Activated CD8-positive, alpha-beta memory T cell treated with anti-CD3 and anti-CD28 coated beads, Interleukin-2, amount 50 U/mL, for 1 hour (primary cell): ENCODE results near the gene PDE1C.
"Not testable (repeated sequence)": the region's sequence is repeated elsewhere in the genome, so short reads cannot be mapped to it uniquely, and the experiment has no call there.

Source experiments
- DNase-seq: peaks from one replicate; pipeline ENCODE4 v3.0.0-alpha.2; 2020; ENCODE audit errors: extremely low read depth

The PDE1C gene

GRCh38 chr7:32070406-32071360, at the start of gene PDE1C:
Gene PDE1C (minus strand): TSS chr7:32070407.
- no peak for DNase-seq

DNA sequence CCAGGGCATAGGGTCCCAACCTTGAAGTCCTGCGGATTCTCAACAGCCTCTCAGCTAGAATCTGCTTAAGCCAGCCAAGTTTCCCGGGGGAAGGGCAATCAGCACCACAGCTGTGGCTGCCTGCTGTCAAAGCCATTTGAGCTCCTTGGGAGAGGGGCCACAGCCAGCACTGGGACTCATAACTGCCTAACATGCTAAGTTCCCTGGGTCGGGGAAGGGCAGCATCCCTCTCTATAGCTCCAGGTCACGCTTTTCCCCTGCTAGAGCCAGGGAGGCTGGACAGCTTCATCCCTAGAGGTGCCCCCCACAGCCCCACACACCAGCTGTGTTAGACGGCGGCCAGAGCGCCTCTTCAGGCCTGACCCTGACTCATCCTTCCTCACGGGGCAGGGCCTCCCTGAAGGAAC, 49.6 kb upstream of the PDE1C start:
- DNase-seq = no peak

- no peak for DNase-seq
These were observed 47.6 kb upstream of the PDE1C start for GRCh38 chr7:32117837-32118236.

DNA sequence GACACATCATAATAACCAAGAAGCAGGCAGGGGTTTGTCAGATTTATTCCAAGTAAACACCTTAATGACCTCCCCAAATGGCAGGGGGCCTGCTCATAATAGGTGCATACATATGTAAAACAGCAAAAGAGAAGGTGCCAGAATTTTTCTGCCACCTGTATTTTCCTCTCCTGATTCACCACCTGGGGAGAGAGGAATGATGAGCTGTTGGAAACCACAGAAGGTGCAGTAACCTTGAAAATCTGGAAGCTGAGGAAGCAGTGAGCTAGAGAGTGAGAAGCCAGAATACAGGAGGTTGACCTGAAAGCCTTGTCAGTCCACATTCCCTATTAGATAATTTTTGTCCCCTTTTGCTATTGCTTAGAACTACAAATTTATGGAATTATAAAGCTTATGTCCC, 46.2 kb upstream of the PDE1C start:
- no peak for DNase-seq

DNA sequence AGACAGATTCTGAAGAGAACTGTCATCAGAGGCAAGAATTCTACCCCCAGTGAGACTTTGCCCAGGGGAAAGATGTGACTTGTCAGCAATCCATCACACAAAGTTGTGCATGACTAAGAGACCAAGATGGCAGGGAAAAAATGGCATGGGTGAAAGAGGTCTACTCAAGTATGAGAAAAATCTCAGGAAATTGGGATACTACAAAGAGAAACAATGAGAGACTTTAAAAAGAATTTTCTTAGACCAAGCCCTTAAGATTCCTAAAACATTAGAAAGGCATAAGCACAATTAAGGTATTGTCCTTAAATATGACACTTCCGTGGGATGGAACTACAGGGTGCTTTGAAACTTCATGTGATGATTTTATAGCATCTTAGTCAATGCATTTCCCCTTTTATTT, 45.6 kb upstream of the PDE1C start:
- DNase-seq = no peak

DNA sequence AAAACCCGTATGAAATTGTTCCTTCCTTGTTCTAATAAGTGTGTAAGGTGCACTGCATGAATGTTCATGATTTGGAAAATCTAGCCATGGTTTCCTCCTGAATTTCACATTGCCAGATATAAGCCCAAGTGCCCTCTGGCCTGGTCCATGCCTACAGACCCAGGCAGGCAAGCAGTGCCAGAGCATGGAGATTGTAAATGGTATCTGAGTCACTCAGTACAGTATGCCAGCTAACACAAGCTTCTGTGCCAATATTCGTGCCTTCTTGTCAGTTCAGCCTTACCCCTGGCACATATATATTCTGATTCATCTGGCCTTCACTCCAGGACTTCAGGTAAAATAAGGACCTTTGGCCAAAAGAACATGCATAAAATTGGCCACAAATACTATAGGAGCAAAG, 38.4 kb upstream of the PDE1C start:
- no peak for DNase-seq

DNA sequence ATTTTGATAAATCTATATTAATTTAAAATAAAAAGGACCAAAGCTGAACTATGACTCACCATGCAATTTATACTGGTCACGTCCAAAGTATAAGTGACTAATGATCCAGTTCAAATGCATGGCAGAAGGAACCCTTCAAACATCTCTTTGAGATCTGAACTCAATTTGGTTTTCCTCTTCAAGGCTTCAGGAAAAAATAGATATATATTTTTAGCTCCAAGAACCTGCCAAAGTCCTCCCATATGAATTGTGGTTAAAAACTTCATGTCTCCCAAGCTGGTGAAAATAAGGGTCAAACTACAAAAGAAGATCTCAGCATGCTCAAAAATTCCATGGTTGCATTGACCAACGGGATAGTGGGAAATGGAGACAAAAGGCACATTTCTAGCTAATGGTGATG, 34.6 kb upstream of the PDE1C start:
- DNase-seq = no peak

GRCh38 chr7:32103361-32103760, 33.2 kb upstream of the PDE1C start:
- no peak for DNase-seq

- no peak for DNase-seq
These were observed 32.2 kb upstream of the PDE1C start for GRCh38 chr7:32102432-32102873.

DNA sequence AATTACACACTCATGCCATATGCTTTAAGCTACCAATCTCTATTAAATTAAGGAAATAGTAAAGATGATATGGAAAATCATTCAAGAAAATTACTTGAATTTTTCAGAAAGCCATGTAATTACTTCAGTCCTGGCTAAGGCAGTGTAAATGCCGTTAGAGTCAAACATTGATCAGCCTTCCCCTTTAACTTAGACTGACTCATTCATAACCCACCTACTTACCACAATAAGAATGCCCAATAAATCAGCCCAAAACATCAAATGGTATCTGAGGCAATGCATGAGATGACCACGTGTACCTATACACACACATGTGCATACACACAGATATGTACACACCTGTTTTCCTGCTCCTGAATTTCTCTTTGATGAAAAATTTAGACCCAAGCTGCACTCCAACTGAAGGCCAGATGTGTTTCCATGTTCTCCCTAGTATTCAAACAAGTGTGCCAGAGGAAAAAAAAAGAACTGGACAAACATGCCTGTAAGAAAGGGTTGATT, 30.2 kb upstream of the PDE1C start:
- DNase-seq = no peak

DNA sequence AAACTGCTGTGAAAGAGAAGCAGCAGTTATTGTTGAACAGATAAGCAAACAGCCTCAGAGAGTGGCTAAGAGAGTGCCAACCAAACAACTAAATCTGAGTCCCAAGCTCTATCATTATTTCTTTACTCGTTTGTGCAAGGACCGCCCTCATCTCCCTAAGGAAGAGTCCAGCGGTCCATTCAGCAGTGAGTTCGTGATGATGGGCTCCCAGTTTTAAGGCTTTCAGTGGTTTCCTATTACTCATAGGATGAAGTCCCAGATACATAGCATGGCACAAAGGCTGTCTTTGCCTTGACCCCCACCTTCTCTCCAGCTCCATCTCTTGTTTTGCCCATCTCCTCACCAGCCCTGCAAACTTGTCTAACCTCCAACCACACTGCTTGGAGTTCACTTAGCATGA, 24.3 kb upstream of the PDE1C start:
- no peak for DNase-seq

- DNase-seq = no peak
These were observed 23.5 kb upstream of the PDE1C start for GRCh38 chr7:32093415-32094408.

DNA sequence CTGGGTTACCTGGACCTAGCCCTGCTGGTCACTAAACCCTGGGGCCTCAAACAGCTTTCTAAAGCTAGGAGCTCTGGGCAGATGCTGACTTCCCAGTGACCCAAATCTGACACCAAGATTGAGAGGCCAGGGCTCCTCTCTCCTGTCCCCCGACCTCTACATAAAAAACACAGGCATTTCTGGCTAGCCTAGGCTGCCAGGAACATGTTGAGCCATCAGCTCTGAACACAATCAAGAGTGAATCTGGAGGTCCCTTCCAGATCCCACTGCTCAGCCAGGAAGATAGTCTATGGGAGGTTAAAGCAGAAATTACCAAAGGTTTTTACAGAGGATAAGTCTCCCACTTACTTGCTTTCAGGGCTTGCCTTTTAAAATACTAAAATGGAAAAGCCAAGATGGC, 22.1 kb upstream of the PDE1C start:
- DNase-seq = no peak

- no peak for DNase-seq
These were observed 21.5 kb upstream of the PDE1C start for GRCh38 chr7:32091608-32092210.

DNA sequence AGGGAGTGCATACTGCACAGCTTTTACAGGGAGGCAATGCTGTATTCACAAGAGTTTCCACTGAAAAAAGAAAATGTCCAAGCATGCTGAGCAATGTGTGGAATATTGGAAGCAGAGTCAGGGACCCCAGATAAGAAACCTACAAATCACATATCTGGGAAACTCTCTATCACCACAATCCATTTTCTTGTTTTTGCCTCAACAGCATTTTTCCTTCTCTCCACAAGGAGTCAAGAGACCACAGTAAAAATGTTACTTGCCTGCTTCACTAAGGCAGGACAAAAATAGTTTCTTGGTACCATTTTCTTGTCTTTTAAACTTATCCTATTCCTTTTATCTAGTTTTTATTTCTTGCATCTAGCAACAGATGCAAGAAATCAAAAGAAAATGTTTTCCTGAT, 19.5 kb upstream of the PDE1C start:
- no peak for DNase-seq

GRCh38 chr7:32089256-32089655, 19.0 kb upstream of the PDE1C start:
- DNase-seq = no peak

DNA sequence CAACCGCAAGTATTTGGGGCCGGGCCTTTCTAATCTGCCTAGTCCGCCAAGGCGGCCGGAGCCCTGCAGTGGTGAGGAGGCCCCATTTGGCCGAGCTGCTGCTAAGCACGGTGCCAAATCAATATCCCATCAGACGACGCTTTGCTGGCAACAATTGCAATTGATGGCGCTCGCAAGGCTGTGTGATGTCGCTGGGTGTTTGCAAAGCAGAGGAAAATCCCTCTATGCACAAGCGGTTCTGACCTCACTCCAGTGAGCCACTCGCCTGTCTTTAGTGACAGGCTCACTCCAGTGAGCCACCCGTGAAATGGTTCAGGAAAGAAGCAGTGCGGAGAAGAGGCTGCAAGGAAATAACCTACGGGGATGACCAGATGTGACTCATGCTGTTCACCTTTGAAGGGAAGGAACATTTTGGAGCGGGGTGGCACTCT, 18.3 kb upstream of the PDE1C start:
- no peak for DNase-seq

- no peak for DNase-seq
These were observed 9.3 kb upstream of the PDE1C start for GRCh38 chr7:32079510-32079909.

- DNase-seq = no peak
These were observed 8.6 kb upstream of the PDE1C start for GRCh38 chr7:32078824-32079223.

- DNase-seq = no peak
These were observed 7.6 kb upstream of the PDE1C start for GRCh38 chr7:32077806-32078205.

DNA sequence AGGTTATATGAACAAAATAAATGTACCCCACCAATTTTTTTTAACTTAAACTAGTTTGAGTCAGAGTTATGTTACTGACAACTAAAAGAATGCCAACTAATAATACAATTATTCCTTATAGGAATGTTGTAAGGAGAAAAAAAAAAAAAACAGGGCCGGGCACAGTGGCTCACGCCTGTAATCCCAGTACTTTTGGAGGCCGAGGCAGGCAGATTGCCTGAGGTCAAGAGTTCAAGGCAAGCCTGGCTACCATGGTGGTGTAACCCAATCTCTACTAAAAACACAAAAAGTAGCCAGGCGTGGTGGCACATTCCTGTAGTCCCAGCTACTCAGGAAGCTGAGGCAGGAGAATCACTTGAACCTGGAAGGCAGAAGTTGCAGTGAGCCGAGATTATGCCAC, 6.6 kb upstream of the PDE1C start:
- DNase-seq = not testable (repeated sequence)

- no peak for DNase-seq
These were observed 5.4 kb upstream of the PDE1C start for GRCh38 chr7:32075612-32076011.
